KOPT-K1 (cell line): ENCODE data around the gene NSF.
"Not testable (repeated sequence)": the region's sequence is repeated elsewhere in the genome, so short reads cannot be mapped to it uniquely, and the experiment has no call there.

ENCODE experiments used
- H3K27ac ChIP-seq: fragments of 200-600 bp; sonication (generic); 2 replicates; pipeline ENCODE4 v1.5.1; 2016; ENCODE audit warnings: antibody characterized with exemption, mild to moderate bottlenecking, low read depth, low read length; ENCODE audit not compliant: poor library complexity, severe bottlenecking
- H3K36me3 ChIP-seq: fragments of 200-600 bp; sonication (generic); 2 replicates; pipeline ENCODE4 v1.5.1; 2017; ENCODE audit warnings: antibody characterized with exemption, mild to moderate bottlenecking, low read length, moderate library complexity; ENCODE audit not compliant: insufficient read depth
- H3K9me3 ChIP-seq: fragments of 200-600 bp; sonication (generic); 2 replicates; pipeline ENCODE4 v1.5.1; 2017; ENCODE audit warnings: antibody characterized with exemption, low read length, mild to moderate bottlenecking; ENCODE audit not compliant: insufficient read depth, poor library complexity, severe bottlenecking

NSF gene

GRCh38 chr17:46787478-46787877 is 197.0 kb downstream of the NSF start:
- no peak overlapping the region for H3K27ac ChIP-seq
- H3K9me3 ChIP-seq: no peaks in the 10 kb centered on the region
- H3K36me3 ChIP-seq: no peaks in the 10 kb centered on the region

- H3K27ac ChIP-seq: no peak overlapping the region
- no peaks in the 10 kb centered on the region for H3K9me3 ChIP-seq
- H3K36me3 ChIP-seq: no peaks in the 10 kb centered on the region
Measured at GRCh38 chr17:46788300-46788699, 197.8 kb downstream of the NSF start.

- Histone ChIP-seq H3K27ac (no peak overlapping the region), H3K36me3 (no peaks in the 10 kb centered on the region), H3K9me3 (no peaks in the 10 kb centered on the region)
Measured at GRCh38 chr17:46788796-46789195, 198.3 kb downstream of the NSF start.

GRCh38 chr17:46789610-46790009 is 199.1 kb downstream of the NSF start:
- Histone ChIP-seq H3K9me3 (no peaks in the 10 kb centered on the region), H3K27ac (no peak overlapping the region), H3K36me3 (no peaks in the 10 kb centered on the region)

- no peak overlapping the region for H3K27ac ChIP-seq
- no peaks in the 10 kb centered on the region for H3K9me3 ChIP-seq
- no peaks in the 10 kb centered on the region for H3K36me3 ChIP-seq
Measured at GRCh38 chr17:46790216-46790615, 199.7 kb downstream of the NSF start.

- Histone ChIP-seq H3K9me3 (no peaks in the 10 kb centered on the region), H3K27ac (no peak overlapping the region), H3K36me3 (no peaks in the 10 kb centered on the region)
Measured at GRCh38 chr17:46791531-46791930, 201.1 kb downstream of the NSF start.

- Histone ChIP-seq H3K36me3 (no peaks in the 10 kb centered on the region), H3K9me3 (no peaks in the 10 kb centered on the region), H3K27ac (no peak overlapping the region)
Measured at GRCh38 chr17:46792071-46792470, 201.6 kb downstream of the NSF start.

- not testable (repeated sequence) for H3K36me3 ChIP-seq, H3K27ac ChIP-seq, H3K9me3 ChIP-seq
Measured at GRCh38 chr17:46793023-46793422, 202.6 kb downstream of the NSF start.

GRCh38 chr17:46793541-46793940 is 203.1 kb downstream of the NSF start:
- H3K9me3 ChIP-seq: no peaks in the 10 kb centered on the region
- H3K27ac ChIP-seq: no peak overlapping the region
- no peaks in the 10 kb centered on the region for H3K36me3 ChIP-seq

- no peak overlapping the region for H3K27ac ChIP-seq
- no peaks in the 10 kb centered on the region for H3K9me3 ChIP-seq
- no peaks in the 10 kb centered on the region for H3K36me3 ChIP-seq
Measured at GRCh38 chr17:46794318-46794717, 203.8 kb downstream of the NSF start.

GRCh38 chr17:46795379-46795952 is 205.0 kb downstream of the NSF start:
- no peak overlapping the region for H3K27ac ChIP-seq
- H3K36me3 ChIP-seq: no peaks in the 10 kb centered on the region
- H3K9me3 ChIP-seq: no peaks in the 10 kb centered on the region

GRCh38 chr17:46796084-46796483 is 205.6 kb downstream of the NSF start:
- Histone ChIP-seq H3K27ac (no peak overlapping the region), H3K9me3 (no peaks in the 10 kb centered on the region), H3K36me3 (no peaks in the 10 kb centered on the region)

GRCh38 chr17:46796524-46796923 is 206.1 kb downstream of the NSF start:
- no peak overlapping the region for H3K27ac ChIP-seq

GRCh38 chr17:46796956-46797530 is 206.6 kb downstream of the NSF start:
- Histone ChIP-seq H3K36me3 (no peaks in the 10 kb centered on the region), H3K27ac (no peak overlapping the region), H3K9me3 (no peaks in the 10 kb centered on the region)

More at GRCh38 chr17:46796524-46796923, 206.1 kb downstream of the NSF start:
- H3K9me3 ChIP-seq: no peaks in the 10 kb centered on the region
- no peaks in the 10 kb centered on the region for H3K36me3 ChIP-seq

GRCh38 chr17:46800573-46800972 is 210.1 kb downstream of the NSF start:
- H3K27ac ChIP-seq: no peak overlapping the region
- H3K36me3 ChIP-seq: no peaks in the 10 kb centered on the region
- no peaks in the 10 kb centered on the region for H3K9me3 ChIP-seq

- Histone ChIP-seq H3K9me3 (no peaks in the 10 kb centered on the region), H3K36me3 (no peaks in the 10 kb centered on the region), H3K27ac (no peak overlapping the region)
Measured at GRCh38 chr17:46802800-46803199, 212.3 kb downstream of the NSF start.
